Right atrium auricular region (tissue), 2 donors: ENCODE results near the gene PI4KB. TPM values are rescaled to one million over a fixed set of nuclear protein-coding genes. Genes with fewer than 3 reads are reported as not detected.
A peak's percentile ranks its signal among the peaks of the same experiment; 100 is the strongest.

Source experiments
- DNase-seq: peaks from one replicate; pipeline ENCODE4 v3.0.0-alpha.2; 2019; ENCODE audit warnings: low spot score
- H3K27ac ChIP-seq, 2 donors: fragments of 200-600 bp; sonication (generic); 1 replicate in 1 of 2; 2 replicates in 1 of 2; pipeline ENCODE4 v1.5.1; 2016 to 2019
- H3K27me3 ChIP-seq, 2 donors: fragments of 200-600 bp; sonication (generic); one replicate each; pipeline versions ENCODE4 v1.5.1 to v1.6.0; 2017 to 2019
- H3K36me3 ChIP-seq: fragments of 200-600 bp; sonication (generic); one replicate; pipeline ENCODE4 v1.5.1; 2016
- H3K4me1 ChIP-seq, 2 donors: fragments of 200-600 bp; sonication (generic); one replicate each; pipeline versions ENCODE4 v1.5.1 to v1.6.0; 2017 to 2019
- H3K4me3 ChIP-seq, 2 donors: fragments of 200-600 bp; sonication (generic); 1 replicate in 1 of 2; 2 replicates in 1 of 2; pipeline ENCODE4 v1.5.1; 2017 to 2019; ENCODE audit warnings: mild to moderate bottlenecking in 1 of 2, moderate library complexity in 1 of 2
- H3K9me3 ChIP-seq, 2 donors: fragments of 200-600 bp; sonication (generic); one replicate each; pipeline ENCODE4 v1.5.1; 2019
- CTCF ChIP-seq, 2 donors: fragments of 200-600 bp; sonication (generic); IDR thresholded peaks; one replicate each; pipeline ENCODE4 v1.5.1; 2019; ENCODE audit warnings: antibody characterized with exemption in 2 of 2
- total RNA-seq, 2 donors: library from RNA; depleted of rRNA; stranded (reverse); fragments of >200 nt; gene quantifications; one replicate each; pipeline ENCODE4 v1.1.0, GENCODE V29; 2016

The PI4KB gene
- total RNA-seq, 2 donors from 2014 or later: 46.5 to 61.8 TPM

GRCh38 chr1:151315565-151316235 is 11.5 kb downstream of the PI4KB start:
- peaks cover 0 to 55% of the 10 kb centered on the region in 2 donors for H3K4me1 ChIP-seq
- no peak for TF ChIP-seq CTCF (IDR thresholded peaks at IDR 0.05)
- no peak overlapping the region for H3K27ac ChIP-seq
- H3K27me3 ChIP-seq: no peaks in the 10 kb centered on the region
- H3K4me3 ChIP-seq: no peak overlapping the region
- H3K36me3 ChIP-seq: peaks cover 28% of the 10 kb centered on the region
- DNase-seq: no peak
- no peaks in the 10 kb centered on the region for H3K9me3 ChIP-seq

DNA sequence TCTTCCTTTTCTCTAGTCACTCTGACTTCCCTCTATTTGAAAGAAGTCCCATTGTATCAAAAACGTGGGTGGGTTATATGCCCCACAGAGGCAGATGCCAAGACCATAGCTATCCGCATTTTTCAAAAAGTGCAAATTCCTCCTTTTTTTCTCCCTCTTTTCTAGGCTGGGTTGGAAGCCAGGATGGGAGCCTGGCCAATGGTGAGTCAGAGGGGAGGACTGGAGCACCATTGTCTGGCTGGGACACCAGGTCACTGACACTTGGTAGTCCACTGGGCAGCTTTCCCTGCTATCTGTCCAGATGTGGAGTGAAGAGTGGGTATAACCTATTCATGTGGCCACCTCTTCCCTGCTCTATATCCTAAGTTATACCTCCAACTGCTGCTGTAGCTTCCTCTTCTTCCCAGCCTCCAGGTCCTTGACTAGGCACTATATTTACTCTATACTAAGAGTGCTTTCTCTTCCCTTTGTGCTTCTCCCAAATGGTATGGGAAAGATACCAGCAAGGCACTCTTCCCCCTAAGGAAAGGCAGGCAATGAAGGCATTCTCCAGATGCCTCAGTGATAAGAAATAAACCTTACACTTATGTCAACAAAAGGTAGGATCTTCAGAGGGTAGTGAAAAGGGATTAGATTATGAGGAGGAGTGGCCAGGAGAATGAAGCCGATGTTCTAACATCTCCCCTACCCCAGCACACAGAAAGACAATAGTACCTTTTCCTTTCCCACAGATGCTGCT is 12.9 kb downstream of the PI4KB start:
- DNase-seq: peak; percentile 92
- no peaks in the 10 kb centered on the region for H3K27me3 ChIP-seq
- no peak for TF ChIP-seq CTCF (IDR thresholded peaks at IDR 0.05)
- peaks cover 29% of the 10 kb centered on the region for H3K36me3 ChIP-seq
- peaks cover 0 to 69% of the 10 kb centered on the region in 2 donors for H3K4me1 ChIP-seq
- peak overlapping the region; percentile 58 to 93 for H3K27ac ChIP-seq
- H3K4me3 ChIP-seq: no peak overlapping the region
- no peaks in the 10 kb centered on the region for H3K9me3 ChIP-seq

DNA sequence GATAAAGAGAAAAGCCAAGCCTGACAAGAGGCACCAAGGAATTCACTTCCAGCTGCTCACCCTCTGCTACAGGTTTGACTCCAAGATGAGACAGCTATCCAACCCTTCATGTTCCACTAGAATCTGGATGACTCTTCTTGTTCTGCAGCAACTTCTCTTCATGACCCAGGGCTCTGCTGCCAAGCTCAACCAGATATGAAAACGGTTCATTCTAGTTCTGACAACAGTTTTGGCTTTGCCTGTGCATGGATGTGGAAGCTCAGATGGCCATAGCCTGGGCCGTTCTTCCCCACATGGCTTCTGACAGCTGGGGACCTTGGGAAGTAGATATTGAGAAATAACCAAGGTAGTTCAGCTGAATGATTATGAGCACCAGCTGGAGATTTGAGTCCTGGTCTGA is 13.7 kb downstream of the PI4KB start:
- peaks cover 37% of the 10 kb centered on the region for H3K36me3 ChIP-seq
- no peaks in the 10 kb centered on the region for H3K27me3 ChIP-seq
- TF ChIP-seq CTCF (IDR thresholded peaks at IDR 0.05): no peak
- peaks cover 0 to 77% of the 10 kb centered on the region in 2 donors for H3K4me1 ChIP-seq
- H3K4me3 ChIP-seq: no peak overlapping the region
- DNase-seq: no peak
- H3K27ac ChIP-seq: peak overlapping the region; percentile 44 to 93
- H3K9me3 ChIP-seq: no peaks in the 10 kb centered on the region

- peaks cover 44% of the 10 kb centered on the region for H3K36me3 ChIP-seq
- H3K27me3 ChIP-seq: no peaks in the 10 kb centered on the region
- TF ChIP-seq CTCF (IDR thresholded peaks at IDR 0.05): no peak
- peaks cover 0 to 77% of the 10 kb centered on the region in 2 donors for H3K4me1 ChIP-seq
- H3K27ac ChIP-seq: peak overlapping the region; percentile 78 to 93
- H3K4me3 ChIP-seq: no peak overlapping the region
- DNase-seq: no peak
- no peaks in the 10 kb centered on the region for H3K9me3 ChIP-seq
Measured at GRCh38 chr1:151312826-151313225, 14.4 kb downstream of the PI4KB start.

DNA sequence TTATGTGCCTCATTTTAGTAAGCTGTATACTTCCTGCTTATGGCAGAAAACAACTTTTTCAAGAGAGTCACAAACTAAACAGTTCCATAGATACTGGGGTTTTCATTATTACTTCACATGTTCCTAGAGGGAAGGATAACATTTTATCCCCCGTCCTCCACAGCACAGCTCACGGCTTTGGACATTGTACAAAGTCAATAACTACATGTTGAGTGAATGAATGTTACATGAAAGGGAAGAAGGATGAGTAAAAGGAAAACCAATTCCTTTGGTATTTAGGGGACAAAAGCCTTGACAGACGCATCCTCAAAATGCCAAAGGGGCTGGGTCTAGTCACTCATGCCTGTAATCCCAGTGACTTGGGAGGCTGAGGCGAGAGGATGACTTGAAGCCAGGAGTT is 14.8 kb downstream of the PI4KB start:
- no peaks in the 10 kb centered on the region for H3K9me3 ChIP-seq
- TF ChIP-seq CTCF (IDR thresholded peaks at IDR 0.05): no peak
- peaks cover 0 to 77% of the 10 kb centered on the region in 2 donors for H3K4me1 ChIP-seq
- H3K36me3 ChIP-seq: peaks cover 47% of the 10 kb centered on the region
- DNase-seq: no peak
- H3K4me3 ChIP-seq: no peak overlapping the region
- peak overlapping the region; percentile 78 to 93 for H3K27ac ChIP-seq
- no peaks in the 10 kb centered on the region for H3K27me3 ChIP-seq
